GM18861 (cell line): ENCODE results near the gene PCBD2.
"Not testable (repeated sequence)": the region's sequence is repeated elsewhere in the genome, so short reads cannot be mapped to it uniquely, and the experiment has no call there.

Experiments
- ATAC-seq: cut with Tn5 transposase; IDR thresholded peaks from one replicate; pipeline ENCODE4 v1.9.1; 2021; ENCODE audit not compliant: unreplicated experiment

Gene PCBD2

GRCh38 chr5:134957920-134958608, 53.1 kb downstream of the PCBD2 start:
- ATAC-seq = no peak

- ATAC-seq = no peak
Measured at GRCh38 chr5:134958755-134959154, 53.8 kb downstream of the PCBD2 start.

GRCh38 chr5:134963098-134963497, 58.2 kb downstream of the PCBD2 start:
- no peak for ATAC-seq

GRCh38 chr5:134964359-134965270, 59.7 kb downstream of the PCBD2 start:
- no peak for ATAC-seq

- no peak for ATAC-seq
Measured at GRCh38 chr5:134965271-134965825, 60.4 kb downstream of the PCBD2 start.

GRCh38 chr5:134967607-134968006, 62.7 kb downstream of the PCBD2 start, which contains the start of gene CATSPER3:
TSS of gene CATSPER3 (plus strand) at chr5:134967907. CDS start at chr5:134967992, 85 bp downstream.
- ATAC-seq = no peak

GRCh38 chr5:134968055-134968454, 63.1 kb downstream of the PCBD2 start:
- no peak for ATAC-seq

GRCh38 chr5:134969166-134969565, 64.2 kb downstream of the PCBD2 start:
- ATAC-seq = no peak

- no peak for ATAC-seq
Measured at GRCh38 chr5:134975078-134975715, 70.3 kb downstream of the PCBD2 start.

- no peak for ATAC-seq
Measured at GRCh38 chr5:134975843-134976242, 70.9 kb downstream of the PCBD2 start.

- no peak for ATAC-seq
Measured at GRCh38 chr5:134976841-134977240, 71.9 kb downstream of the PCBD2 start.

- no peak for ATAC-seq
Measured at GRCh38 chr5:134979416-134979815, 74.5 kb downstream of the PCBD2 start.

GRCh38 chr5:134982230-134982629, 77.3 kb downstream of the PCBD2 start:
- ATAC-seq = no peak

- ATAC-seq = no peak
Measured at GRCh38 chr5:134989266-134989830, 84.4 kb downstream of the PCBD2 start.

GRCh38 chr5:134990183-134990582, 85.3 kb downstream of the PCBD2 start:
- ATAC-seq = not testable (repeated sequence)

GRCh38 chr5:134992148-134992547, 87.2 kb downstream of the PCBD2 start:
- no peak for ATAC-seq

- no peak for ATAC-seq
Measured at GRCh38 chr5:134993161-134993560, 88.2 kb downstream of the PCBD2 start.

GRCh38 chr5:134994560-134995156, 89.7 kb downstream of the PCBD2 start:
- ATAC-seq = no peak

- ATAC-seq = no peak
Measured at GRCh38 chr5:134995850-134996402, 91.0 kb downstream of the PCBD2 start.

GRCh38 chr5:134997015-134997414, 92.1 kb downstream of the PCBD2 start:
- no peak for ATAC-seq
